Right renal cortex interstitium (tissue), 3 donors: Measurements from ENCODE around the gene ENPP3. TPM values are rescaled to one million over a fixed set of nuclear protein-coding genes. Genes with fewer than 3 reads are reported as not detected.
"Not testable (repeated sequence)": the region's sequence is repeated elsewhere in the genome, so short reads cannot be mapped to it uniquely, and the experiment has no call there.

Source experiments
- DNase-seq, 3 donors: peaks; one replicate each; pipeline ENCODE4 v3.0.0-alpha.2; 2013; ENCODE audit warnings: low read depth in 3 of 3, low spot score in 2 of 3
- polyA plus RNA-seq, 3 donors: library from polyadenylated mRNA; unstranded; fragments of 120-200 nt; gene quantifications; one replicate each; pipeline ENCODE4 v1.2.1, GENCODE V29; 2013; ENCODE audit not compliant: insufficient read length in 3 of 3

The ENPP3 gene
- polyA plus RNA-seq, 3 donors = 7.9 to 12.7 (median 8.4) TPM

DNA sequence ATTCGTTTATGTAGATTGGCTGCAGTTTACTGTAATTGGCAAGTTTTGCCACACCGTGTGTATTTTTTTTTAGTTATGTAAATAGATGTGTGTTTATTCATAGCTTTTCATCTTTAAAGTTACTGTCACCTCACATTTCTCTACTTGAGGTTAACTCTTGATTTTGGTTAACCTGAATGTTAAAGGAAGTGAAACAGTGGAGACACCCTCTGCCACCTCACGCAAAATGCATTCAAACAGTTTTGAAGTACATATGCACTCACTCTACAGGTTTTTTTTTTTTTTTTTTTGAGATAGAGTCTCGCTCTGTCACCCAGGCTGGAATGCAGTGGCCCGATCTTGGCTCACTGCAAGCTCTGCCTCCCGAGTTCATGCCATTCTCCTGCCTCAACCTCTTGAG is 46.4 kb downstream of the ENPP3 start:
- DNase-seq = no peak

DNA sequence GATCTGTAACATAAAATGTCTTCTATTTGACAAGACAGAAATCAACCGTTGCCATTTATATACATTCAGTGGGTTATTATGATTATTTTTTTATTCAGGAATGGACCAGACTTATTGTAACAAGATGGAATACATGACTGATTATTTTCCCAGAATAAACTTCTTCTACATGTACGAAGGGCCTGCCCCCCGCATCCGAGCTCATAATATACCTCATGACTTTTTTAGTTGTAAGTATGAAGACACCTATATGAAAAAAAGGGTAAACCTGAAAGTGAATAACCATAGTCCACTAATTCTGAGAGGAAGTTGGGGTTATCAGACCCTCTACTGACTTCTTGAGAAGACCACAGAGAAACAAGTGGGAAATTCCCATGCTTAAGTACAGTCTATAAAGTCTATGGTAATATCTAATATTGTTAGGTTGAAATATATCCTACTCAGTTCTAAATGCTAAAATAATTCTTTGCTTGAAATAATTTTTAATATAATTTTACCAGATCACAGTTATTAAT is 48.2 kb downstream of the ENPP3 start:
- no peak for DNase-seq

DNA sequence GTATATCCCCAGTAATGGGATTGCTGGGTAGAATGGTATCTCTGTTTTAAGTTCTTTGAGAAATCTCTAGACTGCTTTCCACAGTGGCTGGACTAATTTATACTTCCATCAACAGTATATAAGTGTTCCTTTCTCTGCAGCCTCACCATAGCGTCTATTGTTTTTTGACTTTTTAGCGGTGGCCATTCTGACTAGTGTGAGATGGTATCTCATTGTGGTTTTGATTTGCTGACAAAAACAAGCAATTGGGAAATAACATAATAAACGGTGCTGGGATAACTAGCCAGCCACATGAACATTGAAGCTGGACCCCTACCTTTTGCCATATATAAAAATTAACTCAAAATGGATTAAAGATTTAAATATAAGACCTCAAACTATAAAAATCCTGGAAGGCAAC is 49.9 kb downstream of the ENPP3 start:
- DNase-seq = no peak

DNA sequence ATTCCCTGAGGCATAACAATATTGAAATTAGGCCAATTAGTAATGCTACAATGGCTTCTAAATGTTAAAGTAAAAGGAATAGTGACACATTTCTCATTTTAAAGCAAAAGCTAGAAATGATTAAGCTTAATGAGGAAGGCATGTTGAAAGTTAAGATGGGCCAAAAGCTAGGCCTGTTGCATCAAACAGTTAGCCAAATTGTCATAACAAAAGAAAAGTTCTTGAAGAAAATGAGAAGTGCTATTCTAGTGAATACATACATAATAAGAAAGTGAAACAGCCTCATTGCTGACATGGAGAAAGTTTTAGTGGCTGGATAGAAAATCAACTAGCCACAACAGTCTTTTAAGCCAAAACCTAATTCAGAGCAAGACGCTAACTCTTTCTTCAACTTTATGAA is 51.2 kb downstream of the ENPP3 start:
- DNase-seq = no peak

DNA sequence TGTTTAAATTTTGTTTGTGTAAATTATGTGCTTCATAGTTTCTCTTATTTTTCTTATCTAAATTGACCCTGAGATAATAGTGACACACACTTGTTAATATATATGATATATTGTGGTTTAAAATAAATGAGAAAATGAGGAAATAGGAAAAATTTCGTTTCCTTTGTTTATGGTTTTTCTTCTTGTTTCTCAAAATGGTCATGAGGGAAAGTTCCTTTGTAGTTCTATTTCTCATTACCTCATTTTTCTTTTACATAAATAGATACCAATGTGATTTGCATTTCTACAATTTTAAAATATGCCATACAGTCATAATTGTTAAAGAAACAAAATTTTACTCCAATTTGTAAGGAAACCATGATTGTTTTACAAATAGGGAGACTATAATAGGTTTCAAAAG is 54.9 kb downstream of the ENPP3 start:
- DNase-seq = no peak

DNA sequence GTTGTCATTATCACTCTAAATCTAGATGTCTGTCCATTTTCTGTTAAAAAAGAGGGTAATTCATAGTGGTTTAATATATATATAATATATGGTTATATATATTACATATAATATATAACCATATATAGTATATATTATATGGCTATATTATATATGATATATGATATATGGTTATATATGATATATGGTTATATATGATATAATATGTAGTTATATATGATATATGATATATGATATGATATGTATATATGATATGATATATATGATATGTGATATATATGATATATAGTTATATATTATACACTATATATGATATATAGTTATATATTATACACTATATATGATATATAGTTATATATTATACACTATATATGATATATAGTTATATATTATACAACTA is 55.5 kb downstream of the ENPP3 start:
- DNase-seq = no peak

DNA sequence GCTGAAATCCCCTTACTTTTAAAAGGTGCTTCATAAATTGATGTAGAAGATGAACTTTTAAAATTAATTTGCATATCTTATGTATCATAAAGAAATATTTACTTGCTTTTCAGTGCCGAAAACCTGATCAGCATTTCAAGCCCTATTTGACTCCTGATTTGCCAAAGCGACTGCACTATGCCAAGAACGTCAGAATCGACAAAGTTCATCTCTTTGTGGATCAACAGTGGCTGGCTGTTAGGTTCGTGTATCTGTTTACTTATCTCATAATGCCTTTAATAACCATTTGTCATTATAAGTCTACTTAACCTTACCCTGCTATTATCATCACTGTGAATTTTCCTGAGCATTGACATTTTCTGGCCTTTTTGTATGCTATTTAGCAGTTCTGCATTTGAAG is 56.3 kb downstream of the ENPP3 start:
- DNase-seq = no peak

DNA sequence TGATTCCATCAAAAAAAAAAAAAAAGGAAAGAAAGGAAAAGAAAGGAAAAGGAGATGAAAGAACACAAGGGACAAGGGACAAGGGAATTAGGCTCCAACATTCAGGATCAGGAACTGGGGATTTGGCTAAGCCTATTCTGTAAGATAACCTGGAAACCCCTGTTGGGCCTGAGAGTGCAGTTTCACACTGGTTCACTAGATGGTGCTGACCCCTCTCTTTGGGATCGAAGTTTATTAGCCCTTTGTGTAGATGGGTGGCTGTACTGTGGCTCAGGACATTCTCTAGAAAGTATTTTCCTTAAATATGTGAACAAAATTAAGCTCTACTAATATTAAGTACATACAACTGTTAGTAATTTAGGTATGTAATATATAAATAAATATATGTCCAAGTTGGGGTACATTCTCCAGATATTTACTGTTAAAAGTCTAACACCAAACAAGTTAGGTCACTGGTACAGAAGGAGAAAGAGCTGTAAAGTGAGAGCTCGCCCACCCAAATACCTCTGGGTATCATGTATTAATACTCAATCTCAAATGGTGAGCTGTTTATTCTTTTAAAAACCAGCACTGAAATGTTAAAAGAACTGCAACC is 57.8 kb downstream of the ENPP3 start:
- peak; percentile 29 to 52 (median 39) for DNase-seq

DNA sequence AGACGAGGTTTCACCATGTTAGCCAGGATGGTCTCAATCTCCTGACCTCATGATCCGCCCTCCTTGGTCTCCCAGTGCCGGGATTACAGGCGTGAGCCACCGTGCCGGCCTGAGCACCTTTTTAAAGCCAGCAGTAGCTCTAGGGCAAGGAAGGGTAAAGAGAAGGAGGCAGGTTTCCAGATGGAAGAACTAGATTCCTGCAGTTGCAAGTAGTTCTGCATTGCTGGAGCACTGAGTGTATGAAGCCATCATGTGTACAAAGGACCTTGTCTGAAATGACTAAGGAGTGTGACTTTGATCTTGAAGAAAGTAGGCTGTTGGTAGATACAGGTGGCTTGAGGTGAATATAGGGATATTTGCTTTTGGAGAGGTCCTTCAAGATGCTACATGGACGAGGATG is 59.9 kb downstream of the ENPP3 start:
- DNase-seq = no peak

DNA sequence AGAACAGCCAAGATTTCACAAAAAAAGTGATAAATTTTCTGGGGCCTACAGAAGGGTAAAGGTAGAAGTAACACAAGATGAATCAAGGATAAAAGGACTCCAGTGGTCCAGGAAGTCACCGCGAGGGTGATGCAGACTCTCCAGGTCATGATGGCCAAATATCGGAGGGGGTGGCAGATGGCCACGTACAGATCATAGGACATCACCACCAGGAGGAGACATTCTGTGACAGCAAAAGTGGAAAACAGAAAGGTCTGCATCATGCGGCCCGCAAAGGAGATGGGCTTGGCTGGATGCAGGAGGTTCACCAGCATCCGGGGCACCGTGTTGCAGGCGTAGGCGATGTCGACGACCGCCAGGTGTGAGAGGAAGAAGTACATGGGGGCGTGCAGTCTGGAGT is 63.7 kb downstream of the ENPP3 start:
- not testable (repeated sequence) for DNase-seq

DNA sequence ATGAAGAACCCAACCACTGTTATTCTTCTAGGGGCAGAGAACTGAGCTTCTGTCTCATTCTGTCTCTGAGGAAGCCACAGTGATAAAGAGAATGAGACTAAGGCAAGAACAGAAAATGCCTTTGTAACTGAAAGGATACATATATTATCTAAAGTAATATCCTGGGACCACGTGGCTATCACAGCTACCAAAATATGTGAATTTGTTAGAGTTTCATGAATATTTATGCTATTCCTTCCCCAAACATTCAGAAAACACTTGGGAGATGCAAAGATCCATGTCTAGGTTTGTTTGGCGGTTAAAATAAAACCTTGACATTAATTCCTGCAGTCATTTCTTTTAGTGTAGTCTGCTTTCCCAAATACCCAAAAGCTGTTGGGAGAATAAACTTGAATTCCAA is 66.8 kb downstream of the ENPP3 start:
- not testable (repeated sequence) for DNase-seq

DNA sequence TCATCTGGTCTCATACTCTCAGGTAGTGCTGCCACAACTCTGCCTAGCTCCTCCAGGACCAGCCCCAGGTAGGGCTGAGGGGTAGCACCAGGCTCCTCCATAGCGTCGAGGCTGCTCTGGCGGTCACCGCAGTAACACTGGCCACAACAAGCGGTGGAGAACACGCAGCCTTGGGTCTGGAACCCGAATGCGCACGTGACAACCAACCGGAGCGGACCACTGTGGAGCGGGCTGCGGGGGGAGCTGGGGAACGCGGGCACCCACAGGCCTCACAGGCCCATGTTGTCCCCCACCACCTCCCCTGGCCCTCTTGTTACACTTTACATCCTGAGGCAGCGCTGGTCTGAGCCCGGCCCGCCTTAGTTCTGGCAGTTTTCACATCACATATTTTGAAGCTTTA is 73.8 kb downstream of the ENPP3 start, which contains the start of gene CTAGE9:
CTAGE9 (minus strand) TSS at position 101 of the 400 bp plus-strand sequence; CDS start at position 101, 0 bp downstream.
- not testable (repeated sequence) for DNase-seq

DNA sequence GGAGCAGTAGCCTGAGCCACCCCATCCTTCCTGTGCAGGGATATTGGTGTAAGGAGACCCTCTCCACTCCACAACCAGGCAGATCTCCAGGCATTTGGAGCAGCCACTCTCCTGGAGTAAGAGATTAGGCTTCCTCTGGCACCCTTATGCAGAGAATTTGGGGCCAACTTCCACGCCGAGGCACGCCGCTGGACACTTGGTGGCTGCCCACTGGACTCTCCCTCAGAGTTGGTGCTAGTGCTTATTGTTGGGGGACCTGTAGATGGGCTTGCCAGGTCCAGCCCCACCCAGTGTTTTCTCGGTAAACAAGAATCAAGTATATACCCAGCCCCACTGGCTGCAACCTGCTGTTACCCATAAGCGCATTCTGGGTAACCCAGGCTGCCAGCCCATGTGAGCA is 78.5 kb downstream of the ENPP3 start:
- not testable (repeated sequence) for DNase-seq

DNA sequence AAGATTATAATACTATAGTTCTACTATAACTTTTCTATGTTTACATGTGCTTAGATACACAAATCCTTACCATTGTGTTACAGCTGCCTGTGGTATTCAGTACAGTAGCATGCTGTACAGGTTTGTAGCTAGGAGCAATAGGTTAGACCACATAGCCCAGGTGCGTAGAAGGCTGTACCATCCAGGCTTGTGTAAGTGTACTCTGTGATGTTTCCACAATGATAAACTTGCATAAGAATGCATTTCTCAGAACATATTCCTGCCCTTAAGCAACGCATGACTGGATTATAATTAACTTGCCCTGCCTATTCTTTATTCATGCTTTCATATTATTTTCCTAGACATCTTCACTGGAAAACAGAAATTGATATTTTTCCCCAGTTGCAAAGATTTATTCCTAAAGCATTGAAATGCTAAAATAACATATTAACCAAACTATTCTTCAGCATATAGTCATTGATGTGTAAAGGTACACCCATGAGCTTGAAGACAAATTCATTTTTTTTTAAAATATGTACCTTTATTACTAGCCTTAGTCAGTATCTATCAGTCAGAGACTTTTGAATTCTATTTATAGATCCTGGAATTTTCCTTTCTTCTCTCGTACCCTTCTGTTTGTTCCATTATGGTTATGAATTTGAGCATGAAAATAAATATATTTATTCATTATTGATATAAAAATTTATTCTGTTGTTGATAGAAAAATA is 80.9 kb downstream of the ENPP3 start:
- no peak for DNase-seq

DNA sequence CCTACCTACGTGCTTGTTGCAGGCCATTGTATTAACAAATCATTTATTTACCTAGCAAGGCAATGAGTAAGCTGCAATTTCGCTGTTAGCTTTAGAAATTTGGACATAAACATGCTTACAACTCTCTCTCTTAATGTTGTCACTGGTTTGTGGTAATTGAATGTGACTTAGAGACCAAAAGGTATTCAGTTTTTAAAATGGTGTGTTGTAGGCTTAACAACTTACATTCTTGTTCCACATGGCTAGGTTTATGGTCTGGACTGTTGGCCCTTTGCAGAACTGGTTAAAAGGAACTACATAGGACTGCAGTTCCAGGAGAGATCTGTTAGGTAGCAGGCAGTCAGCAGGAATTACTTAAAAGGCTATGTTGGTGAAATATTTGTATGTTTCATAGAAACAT is 84.1 kb downstream of the ENPP3 start:
- no peak for DNase-seq

DNA sequence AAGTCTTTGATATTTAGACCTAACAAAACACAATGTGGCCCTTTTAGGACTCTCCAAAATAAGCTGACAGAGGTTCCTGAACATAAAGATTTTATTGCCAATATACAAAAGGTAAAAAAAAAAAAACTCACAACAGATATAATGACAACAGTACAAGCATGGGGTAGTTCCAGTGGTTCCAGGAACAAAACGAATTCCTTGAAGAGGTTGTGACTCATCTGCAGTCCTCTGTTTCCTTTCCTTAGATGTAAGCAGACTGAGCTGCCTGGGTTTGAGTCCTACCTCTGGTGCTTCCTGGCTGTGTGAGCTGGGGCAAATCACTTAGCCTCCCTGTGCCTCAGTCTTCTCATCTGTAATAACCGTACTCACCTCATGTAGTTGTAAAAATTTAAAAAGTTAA is 87.0 kb downstream of the ENPP3 start:
- no peak for DNase-seq

DNA sequence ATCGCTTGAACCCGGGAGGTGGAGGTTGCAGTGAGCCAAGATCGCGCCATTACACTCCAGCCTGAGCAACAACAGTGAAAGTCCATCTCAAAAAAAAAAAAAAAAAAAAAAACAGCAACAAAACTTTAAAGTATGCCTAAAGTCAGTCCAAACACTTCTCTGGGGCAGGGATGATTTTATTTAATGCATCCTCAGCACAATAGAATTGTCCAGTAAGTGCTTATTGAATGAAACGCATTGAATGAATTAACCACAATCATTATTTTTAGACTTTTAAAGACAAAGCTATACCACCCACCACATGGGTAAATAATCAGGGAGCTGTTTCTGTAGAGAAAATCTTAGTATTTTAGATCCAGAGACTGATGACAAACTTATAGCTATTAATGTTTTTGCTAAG is 90.4 kb downstream of the ENPP3 start:
- DNase-seq = no peak

DNA sequence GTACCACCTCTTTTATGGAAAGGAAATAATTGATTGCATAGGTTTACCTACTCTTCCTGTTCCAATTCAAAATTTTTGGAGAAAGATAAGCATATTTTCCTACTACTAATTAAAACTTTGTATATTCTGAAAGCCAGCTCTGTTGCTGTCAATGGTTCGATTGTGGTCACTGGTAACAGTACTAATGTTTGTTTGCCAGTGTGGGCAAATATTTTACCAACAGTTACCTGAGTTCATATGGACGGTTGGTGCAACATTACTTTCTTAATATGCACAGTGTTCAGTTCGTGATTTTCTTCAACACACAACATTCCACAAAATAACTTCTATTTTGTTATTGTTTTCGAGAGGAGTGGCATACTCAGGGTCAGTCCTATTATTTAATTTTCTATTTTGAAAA is 90.8 kb downstream of the ENPP3 start:
- DNase-seq = no peak

DNA sequence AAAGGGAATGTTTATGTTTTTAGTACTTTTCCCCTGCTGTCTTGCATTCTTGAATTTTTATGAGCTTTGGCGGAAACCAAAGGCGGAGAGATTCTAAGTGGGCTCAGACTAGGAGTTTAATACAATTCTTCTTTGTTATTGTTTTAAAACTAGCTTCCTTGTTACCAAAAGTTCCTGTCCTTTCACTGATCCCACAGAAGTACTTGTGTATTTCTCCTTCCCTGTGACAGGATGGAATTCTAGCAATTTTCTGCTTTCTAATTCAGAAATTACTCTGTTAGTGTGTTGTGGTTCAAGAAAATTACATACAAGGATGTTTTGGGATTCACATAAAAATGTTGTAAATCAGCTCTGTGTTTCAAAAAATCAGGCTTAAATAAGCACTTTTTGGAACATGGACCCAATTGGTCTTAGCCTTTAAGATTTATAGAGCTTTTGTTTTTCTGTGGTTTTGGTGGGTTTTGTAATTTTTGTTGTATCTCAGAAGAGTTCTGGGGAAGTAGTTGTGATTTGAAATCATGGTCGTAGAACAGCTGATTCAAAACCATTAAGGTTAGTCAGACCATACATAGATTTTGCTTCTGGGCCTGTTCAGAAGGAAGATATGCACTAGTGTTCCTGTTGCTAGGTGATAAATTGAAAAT is 91.3 kb downstream of the ENPP3 start:
- DNase-seq = no peak

DNA sequence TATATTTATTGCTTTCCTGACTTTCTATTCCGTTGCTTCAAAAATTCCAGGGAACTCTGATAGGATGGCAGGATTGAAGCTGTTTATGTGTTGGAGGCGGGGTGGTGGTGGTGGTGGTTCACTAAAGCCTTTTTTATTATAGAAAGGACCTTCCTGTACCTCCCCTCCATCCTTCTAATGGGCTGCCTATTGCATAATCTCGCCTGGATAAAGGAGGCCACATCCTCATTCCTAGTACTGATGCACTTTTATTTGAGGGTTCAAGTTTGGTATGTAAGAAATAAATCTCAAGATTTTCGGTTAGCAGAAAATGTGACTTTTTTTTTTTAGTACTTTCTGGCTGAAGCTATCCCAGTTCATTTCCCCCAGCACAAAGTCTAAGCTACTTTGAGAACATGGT is 92.4 kb downstream of the ENPP3 start:
- no peak for DNase-seq

DNA sequence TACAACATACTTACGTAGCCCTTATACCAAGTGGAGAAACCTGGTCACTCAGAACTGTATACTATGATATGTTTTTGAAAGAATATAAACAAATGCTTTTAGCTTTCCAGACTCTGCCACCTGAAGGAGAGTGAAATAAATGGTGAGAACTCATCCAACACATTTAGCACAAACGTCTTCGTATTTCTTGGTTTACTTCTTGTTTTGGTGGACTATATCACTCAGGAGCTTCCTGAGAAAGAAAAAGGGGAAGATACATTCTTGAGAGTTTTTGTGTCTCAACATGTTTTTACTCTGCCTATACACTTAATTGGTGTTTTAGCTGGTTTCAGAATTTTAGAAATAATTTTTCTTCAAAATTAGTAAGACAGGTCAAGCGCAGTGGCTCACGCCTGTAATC is 93.2 kb downstream of the ENPP3 start:
- DNase-seq = no peak

DNA sequence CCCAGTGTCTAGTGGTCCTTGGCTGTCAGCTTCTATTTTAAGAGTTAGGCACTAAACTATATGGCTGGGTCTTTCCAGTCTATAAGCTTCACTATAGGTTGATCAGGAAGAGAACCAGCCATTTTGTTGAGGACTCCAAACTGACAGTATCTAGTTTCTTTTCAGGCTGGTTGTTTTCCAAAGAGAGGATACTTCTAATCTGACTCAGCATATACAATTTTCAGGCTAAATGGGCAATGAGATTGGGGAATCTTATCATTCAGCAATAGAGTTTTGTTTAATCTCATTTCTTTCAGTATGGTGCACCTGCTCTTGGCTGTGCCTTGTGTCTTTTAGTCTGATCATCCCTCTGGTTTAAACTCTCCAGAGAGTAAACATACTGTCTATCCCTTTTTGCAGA is 94.1 kb downstream of the ENPP3 start:
- DNase-seq = no peak
